ENCODE data around the gene CCDC127.
"Not testable (repeated sequence)": the region's sequence is repeated elsewhere in the genome, so short reads cannot be mapped to it uniquely, and the experiment has no call there.

The CCDC127 gene

DNA sequence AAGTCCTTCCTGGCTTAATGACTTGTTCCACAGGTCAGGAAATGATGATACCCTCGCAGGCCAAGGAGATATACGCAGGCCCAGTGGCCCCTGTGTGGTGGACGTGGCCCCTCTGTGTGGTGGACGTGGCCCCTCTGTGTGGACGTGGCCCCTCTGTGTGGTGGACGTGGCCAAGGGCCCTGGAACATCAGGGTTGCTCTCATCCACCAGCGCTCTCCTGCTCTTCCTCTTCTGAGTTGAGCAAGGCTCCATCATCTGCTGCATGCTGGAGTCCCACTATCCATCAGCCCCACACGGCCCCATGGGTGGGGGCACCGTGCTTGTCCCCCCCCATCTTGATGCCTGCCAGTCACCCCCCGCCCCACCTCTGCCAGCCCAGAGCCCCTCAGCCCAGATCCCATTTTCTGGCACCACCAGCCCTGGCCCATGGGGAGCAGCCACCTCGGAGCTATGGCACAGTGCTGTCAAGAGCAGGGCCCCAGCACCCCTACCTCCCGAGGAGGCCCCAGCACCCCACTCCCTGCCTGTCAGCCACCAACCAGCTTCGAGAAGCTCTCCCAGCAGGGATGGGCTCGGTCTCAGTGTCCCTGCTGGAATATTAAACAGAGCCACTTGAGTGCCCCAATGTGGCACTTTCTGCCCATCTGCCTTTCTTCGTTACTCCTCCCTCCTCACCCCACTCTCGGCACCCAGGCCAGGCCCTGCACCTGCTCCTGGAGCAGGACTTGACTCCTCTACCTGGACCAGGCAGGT lies 18.6 kb downstream of the CCDC127 start:
- no peak for TF ChIP-seq CTCF (IDR thresholded peaks at IDR 0.05; ENCODE audit: extremely low read depth, missing control alignments)
- no peak for DNase-seq (ENCODE audit: low spot score)

GRCh38 chr5:198516-199196 lies 19.3 kb downstream of the CCDC127 start:
- DNase-seq (ENCODE audit: low spot score), result no peak
- TF ChIP-seq CTCF (IDR thresholded peaks at IDR 0.05; ENCODE audit: extremely low read depth, missing control alignments), result no peak

GRCh38 chr5:197892-198489 lies 20.0 kb downstream of the CCDC127 start:
- DNase-seq (ENCODE audit: low spot score), result no peak
- no peak for TF ChIP-seq CTCF (IDR thresholded peaks at IDR 0.05; ENCODE audit: extremely low read depth, missing control alignments)

DNA sequence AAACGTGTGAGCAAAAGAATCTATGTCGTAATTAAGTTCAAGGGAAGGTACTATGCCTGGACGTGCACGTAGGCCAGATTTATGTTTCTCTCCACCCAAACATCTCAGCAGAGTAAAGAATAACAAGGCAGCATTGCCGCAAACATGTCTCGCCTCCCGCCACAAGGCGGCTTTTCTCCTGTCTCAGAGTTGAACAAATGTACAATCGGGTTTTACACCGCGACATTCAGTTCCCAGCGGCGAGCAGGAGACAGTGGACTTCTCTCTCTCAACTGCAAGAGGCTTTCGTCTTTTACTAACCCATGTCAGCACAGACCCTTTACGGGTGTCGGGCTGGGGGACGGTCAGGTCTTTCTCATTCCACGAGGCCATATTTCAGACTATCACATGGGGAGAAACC lies 20.9 kb downstream of the CCDC127 start:
- not testable (repeated sequence) for DNase-seq (ENCODE audit: low spot score)

DNA sequence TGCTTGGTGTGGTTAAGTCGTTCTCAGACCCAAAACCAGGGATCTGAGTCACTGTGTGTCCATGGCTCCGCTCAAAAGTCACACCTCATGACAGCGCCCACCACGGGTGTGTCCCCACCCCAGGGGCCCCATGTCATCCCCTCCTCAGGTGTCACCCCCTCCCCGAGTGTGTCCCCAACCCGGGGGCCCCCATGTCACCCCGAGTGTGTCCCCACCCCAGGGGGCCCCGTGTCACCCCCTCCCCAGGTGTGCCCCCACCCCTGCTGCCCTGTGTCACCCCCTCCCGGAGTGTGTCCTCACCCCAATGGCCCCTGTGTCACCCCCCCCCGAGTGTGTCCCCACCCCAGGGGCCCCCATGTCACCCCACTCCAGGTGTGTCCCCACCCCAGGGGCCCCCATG lies 21.6 kb downstream of the CCDC127 start:
- DNase-seq (ENCODE audit: low spot score), result no peak
- TF ChIP-seq CTCF (IDR thresholded peaks at IDR 0.05; ENCODE audit: extremely low read depth, missing control alignments), result no peak

DNA sequence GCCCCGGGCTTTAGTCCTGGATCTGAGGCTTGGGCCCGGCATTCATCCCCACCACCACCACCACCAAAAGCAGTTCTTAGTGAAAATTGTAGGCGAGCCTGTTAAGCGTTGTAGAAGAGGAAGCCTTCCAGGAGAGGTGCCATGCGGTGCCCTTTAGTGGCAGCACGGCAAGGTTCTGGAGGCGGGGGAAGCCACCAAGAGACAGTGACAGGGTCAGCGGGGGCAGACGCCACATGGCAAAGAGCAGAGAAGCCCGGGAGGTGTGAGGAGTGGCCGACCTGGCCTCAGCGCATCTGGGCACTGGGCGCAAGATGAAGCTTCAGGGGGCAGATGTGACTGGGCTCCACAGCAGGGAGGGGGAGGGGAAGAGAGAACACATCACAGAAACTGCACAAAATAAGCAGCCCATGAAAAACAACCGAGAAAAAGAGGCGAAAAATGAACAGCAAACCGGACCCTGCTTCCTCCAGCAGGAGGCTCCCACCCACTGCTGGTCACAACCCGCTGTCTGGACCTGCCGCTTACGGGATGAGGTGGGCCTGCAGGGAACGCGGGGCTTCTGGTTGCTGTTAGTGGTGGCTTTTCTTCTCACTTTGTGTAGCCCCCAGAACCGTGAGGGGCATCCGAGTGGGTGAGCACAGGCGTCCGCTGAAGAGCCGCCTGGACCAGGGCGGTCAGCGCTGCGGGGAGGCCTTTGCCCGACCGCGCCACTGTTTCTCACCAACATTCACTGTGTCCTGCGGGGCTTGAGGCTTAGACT lies 22.4 kb downstream of the CCDC127 start:
- DNase-seq (ENCODE audit: low spot score), result no peak
- no peak for TF ChIP-seq CTCF (IDR thresholded peaks at IDR 0.05; ENCODE audit: extremely low read depth, missing control alignments)

GRCh38 chr5:194603-195209 lies 23.2 kb downstream of the CCDC127 start:
- no peak for DNase-seq (ENCODE audit: low spot score)
- no peak for TF ChIP-seq CTCF (IDR thresholded peaks at IDR 0.05; ENCODE audit: extremely low read depth, missing control alignments)

Data from GM20000 (cell line).